Activated CD8-positive, alpha-beta memory T cell treated with anti-CD3 and anti-CD28 coated beads for 36 hours (primary cell): ENCODE data around the gene ATF6. TPM values are rescaled to one million over a fixed set of nuclear protein-coding genes. Genes with fewer than 3 reads are reported as not detected.

ENCODE experiments used
- CTCF ChIA-PET: fragments of 350-600 bp; sonication (Branson Sonifier 250); formaldehyde crosslinking; loops from one replicate; lab custom pipeline; 2021; ENCODE audit warnings: antibody characterized with exemption; lab: Charles Lee
- POLR2A ChIA-PET: fragments of 350-600 bp; sonication (Branson Sonifier 250); formaldehyde crosslinking; loops from one replicate; lab custom pipeline; 2021; ENCODE audit warnings: antibody characterized with exemption; lab: Charles Lee
- total RNA-seq, 2 experiments: library from RNA; stranded (reverse); gene quantifications; one replicate each; pipeline ENCODE4 v1.2.3, GENCODE V29; 2021

ATF6 gene
- total RNA-seq, 2 experiments from 2014 or later: 20.3 to 23.5 TPM

DNA sequence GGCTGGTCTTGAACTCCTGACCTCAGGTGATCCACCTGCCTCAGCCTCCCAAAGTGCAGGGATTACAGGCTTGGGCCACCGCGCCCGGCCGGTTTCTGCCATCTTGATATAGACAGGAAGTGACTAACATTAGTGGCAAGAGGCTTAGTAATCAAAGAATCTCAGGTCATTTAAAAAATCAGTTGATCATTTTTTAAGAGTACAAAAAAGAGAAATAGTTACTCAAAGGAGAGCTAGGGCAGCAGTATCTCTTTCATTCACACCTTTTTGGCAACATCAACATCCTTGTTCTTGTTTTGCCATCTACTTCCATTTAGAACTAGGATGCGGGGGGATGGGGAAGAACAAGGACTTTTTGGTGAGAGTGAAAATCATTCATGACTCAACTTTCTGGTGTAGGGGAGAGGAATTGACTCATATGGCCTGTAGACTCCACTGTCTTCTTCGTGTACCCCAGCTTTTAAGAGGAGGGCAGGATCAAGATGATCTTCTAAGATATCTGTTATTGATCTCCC is 36.0 kb upstream of the ATF6 start:
- POLR2A ChIA-PET: no interaction called here
- CTCF ChIA-PET: interaction anchor here (1.0 to 3.2 kb wide), 3 partner anchors 9 to 11 kb away, joined by 3 to 13 read pairs (median 9); no protein-coding TSS in a partner anchor

DNA sequence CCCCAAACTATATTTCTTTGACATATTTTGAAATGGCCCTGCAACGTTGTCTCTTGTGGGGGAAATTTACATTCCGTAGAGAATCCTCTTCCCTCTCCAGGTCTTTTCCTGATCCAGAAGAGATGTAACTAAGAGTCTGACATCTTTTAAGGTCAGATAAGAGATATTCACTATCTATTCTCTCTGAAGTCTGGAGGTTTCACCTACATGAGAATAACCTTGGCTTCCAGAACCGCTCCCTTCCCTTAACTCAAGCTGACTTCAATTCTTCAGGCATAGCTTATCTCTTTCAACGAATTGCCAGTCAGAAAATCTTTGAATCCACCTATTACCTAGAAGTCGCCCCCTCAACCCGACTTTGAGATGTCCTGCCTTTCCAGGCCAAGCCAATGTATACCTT is 34.9 kb upstream of the ATF6 start:
- POLR2A ChIA-PET: no interaction called here
- CTCF ChIA-PET: no interaction called here

DNA sequence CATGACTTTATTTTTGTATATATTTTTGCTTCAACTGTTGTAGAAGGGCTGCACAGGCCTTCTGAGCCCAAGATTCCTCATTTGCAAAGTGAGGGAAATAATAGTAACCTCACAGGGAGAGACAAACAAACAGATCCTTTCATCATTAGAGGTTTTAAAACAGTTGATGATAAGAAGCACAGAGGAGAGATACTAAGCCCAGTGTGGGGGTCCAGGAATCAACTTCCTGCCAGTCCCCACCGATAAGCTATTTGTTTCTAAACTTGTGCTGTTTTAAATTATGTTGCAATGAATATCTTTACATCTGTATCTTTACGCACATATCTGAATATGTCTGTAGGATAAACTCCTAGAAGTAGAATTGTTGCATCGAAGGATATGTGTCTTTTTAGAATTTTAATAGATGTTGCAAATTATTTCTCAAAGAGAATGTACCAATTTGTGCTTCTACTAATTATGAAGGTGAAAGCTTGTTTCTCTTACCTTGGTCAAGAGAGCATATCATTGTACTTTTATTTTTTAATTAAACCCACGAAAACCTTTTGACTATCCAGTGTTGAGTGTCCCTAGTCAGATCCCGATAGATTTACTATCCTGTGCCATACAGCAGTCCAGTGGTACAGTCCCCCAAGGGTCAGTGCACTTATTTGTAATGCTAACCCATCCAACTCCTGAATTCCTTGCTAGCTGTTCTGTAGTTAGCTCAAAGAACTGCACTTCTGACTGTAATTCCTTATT is 34.0 kb upstream of the ATF6 start:
- POLR2A ChIA-PET: no interaction called here
- CTCF ChIA-PET: interaction anchor here (1.1 kb wide), 1 partner anchor 10 kb away, joined by 3 read pairs; no protein-coding TSS in a partner anchor

DNA sequence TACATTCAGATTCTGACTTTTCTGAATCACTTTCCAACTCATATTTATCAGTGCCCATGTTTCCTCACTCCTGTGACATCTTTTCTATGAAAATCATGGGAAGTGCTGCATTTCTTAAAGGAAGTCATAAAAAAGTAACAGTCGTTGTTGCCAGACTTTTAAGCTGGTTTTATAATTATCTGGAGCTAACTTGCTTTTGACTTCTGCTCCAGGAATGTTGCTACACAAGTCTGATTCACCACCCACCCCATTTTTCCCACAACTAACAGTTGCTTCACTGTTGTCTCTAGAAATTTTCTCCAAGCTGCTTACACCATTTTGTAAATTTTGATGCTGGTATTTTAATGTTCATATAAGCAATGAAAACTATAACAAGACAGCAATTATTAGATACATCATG is 32.6 kb upstream of the ATF6 start:
- POLR2A ChIA-PET: no interaction called here
- CTCF ChIA-PET: interaction anchor here (1.1 kb wide), 1 partner anchor 8 kb away, joined by 3 read pairs; no protein-coding TSS in a partner anchor

DNA sequence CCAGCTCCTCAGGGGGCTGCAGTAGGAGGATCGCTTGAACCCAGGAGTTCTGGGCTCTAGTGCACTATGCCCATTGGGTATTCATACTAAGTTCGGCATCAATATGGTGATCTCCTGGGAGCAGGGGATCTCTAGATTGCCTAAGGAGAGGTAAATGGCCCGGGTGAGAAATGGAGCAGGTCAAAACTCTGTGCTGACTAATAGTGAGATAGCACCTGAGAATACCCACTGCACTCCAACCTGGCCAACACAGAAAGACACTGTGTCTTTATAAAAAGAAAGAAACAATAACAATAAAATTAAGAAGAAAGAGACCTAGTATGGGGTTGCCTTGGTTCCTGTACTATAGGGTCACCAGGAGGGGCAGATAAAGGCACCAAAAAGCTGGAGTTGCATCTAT is 30.3 kb upstream of the ATF6 start:
- ChIA-PET POLR2A (no interaction called here), CTCF (interaction anchor here (1.4 kb wide), 1 partner anchor 10 kb away, joined by 5 read pairs; no protein-coding TSS in a partner anchor)

DNA sequence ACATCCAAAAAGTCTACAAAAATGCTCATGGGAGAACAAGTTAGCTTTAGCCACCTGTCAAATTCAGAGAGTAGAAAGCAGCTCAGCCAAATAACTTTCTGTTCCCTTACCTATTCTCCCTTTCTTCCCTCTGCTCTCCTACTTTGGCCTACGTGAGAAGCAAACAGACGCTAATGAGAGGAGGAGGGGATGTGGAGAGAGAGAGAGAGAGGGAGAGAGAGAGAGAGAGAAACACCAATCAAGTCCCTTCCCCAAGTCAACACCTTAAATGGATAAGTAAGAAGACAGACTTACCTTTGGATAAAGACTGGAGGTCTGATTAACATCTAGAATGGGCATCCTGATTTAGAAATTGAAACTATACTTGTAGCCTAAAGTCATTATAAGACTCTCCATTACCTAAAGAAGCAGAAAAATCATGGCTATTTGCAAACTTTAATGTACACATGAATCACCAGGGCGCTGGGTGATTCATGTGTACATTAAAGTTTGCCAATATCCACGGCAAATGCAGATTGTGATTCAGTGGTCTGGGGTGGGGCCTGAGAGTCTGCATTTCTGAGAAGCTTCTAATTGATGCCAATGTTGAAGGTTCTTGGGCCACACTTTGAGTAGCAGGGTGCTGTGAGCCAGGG is 29.7 kb upstream of the ATF6 start:
- CTCF ChIA-PET: interaction anchor here (1.4 kb wide), 1 partner anchor 11 kb away, joined by 5 read pairs; no protein-coding TSS in a partner anchor
- POLR2A ChIA-PET: no interaction called here

DNA sequence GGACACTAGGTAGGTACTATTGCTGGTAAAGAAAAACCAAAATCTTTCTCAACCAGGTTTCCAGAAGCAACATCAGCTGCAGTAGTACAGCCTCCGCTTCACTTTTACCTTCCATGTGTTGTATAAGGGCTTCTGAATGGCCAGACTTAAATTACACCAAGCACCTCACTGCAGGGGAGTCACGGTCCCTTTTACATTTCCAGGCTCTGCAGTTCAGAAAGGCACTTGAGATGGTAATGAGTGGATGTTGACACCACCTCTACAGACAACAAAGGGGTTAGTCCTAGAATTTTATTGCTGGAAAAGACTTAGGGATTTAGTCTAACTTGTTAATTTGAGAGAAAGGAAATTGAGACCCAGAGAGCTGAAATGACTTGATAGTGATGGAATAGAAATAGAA is 28.5 kb upstream of the ATF6 start:
- ChIA-PET POLR2A (interaction anchor here (0.7 to 1.1 kb wide), 2 partner anchors 10 kb away, joined by 3 to 4 read pairs; no protein-coding TSS in a partner anchor), CTCF (interaction anchor here (0.7 to 2.3 kb wide), 7 partner anchors 12 to 820 kb away, joined by 3 to 8 read pairs (median 5); no protein-coding TSS in a partner anchor)

DNA sequence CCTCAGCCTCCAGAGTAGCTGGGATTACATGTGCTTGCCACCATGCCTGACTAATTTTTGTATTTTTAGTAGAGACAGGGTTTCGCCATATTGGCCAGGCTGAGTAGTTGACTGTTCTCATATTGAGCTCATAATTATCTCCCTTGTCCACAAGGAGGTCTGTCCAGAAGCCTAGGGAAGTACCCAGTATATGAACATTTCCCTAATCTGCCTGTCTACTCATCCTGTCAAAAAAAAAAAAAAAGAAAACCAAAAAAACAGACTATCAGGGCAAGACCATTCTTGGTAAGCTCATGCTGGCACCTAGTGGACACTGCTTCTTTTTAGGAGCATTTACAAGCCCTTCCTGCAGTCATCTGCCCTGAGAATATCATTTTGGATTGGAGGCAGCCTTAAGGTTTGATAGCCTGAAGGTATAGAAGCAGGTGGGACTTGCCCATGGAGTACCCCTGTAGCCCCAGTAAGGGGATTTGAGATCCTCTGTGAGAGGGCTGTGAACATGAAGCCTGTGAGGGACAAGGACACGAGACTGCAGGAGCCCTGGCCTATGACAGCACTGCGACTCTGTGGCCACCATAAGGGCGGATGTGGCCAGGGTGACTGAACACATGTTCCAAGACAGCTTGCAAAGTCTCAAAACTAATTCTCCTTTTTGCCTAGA is 27.4 kb upstream of the ATF6 start:
- CTCF ChIA-PET: interaction anchor here (0.7 to 2.3 kb wide), 8 partner anchors 9 to 335 kb away, joined by 3 to 13 read pairs (median 4); partner anchors contain the start of gene FCRLA
- POLR2A ChIA-PET: no interaction called here

DNA sequence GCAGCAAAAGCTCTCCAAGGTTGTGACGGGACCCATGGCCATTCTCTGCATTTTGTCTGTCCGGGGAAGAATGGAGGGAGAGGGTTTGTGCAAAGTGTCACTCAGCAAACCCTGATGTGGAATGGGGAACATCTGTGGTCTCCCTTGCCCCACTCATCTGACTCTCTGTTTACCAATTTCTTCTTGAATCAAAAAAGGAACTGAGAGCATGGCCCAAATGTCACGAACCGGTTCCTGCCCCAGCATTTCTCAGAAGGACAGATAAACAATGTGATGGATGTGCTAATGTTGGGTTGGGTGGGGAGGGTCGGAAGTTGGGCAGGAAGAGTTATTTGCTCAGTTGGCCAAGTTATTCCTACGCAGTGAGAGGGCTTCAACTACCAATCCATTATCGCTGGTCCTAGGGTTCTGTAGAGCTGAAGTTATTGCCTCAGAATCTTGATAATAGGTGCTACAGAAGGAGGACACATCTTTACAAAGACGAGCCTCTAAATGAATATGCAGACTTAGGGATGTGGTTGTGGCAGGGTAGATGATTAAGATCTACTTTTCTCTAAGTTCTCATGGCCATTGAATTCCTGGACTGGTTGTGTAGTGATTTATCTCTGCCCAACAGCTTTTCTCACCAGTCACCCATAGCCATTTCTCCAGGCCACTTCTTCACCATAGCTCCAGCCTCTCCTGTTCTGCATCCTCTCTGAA is 26.1 kb upstream of the ATF6 start:
- CTCF ChIA-PET: interaction anchor here (0.8 to 2.3 kb wide), 6 partner anchors 11 to 253 kb away, joined by 3 to 13 read pairs (median 5); partner anchors contain the start of gene FCRLA
- POLR2A ChIA-PET: interaction anchor here (1.1 kb wide), 1 partner anchor 13 kb away, joined by 3 read pairs; no protein-coding TSS in a partner anchor

DNA sequence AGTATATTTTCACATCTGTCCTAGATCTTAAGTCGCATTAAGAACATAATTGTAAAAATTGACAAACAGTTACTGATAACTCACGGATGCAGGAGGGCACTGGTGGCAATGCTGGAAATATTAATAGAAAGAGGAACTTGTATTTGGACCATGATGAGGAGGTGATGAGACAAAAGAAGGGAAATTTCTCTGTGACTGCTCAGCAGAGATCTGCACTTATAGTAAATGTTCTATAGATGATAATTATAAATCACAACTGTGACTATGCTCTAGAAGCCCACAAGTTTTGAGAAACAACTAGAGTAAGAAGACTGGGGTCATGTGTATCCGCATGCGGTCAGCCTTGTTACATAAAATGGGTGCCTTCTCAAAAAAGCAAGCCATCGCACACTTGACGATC is 25.2 kb upstream of the ATF6 start:
- ChIA-PET POLR2A (no interaction called here), CTCF (interaction anchor here (0.7 to 1.4 kb wide), 11 partner anchors 9 to 258 kb away, joined by 3 to 9 read pairs (median 3); partner anchors contain the start of gene DUSP12)

DNA sequence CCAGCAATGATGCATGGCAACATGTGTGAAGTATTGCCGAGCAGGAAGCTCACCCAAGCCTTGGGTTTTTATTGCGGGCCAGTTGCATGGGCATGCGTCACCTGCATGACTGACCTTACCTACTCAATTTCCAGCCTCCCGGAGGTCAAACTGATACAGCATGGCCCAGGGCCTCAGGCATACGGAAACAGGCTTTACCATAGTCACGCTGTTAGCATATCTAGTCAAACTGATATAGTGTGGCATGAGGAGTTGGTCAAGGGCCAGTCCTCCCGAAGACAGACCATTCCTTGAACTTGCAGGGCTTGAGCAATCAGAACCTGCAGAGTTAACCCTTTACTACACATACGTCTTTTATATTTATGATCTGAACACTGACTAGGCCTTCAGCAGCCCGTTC is 22.9 kb upstream of the ATF6 start:
- POLR2A ChIA-PET: no interaction called here

DNA sequence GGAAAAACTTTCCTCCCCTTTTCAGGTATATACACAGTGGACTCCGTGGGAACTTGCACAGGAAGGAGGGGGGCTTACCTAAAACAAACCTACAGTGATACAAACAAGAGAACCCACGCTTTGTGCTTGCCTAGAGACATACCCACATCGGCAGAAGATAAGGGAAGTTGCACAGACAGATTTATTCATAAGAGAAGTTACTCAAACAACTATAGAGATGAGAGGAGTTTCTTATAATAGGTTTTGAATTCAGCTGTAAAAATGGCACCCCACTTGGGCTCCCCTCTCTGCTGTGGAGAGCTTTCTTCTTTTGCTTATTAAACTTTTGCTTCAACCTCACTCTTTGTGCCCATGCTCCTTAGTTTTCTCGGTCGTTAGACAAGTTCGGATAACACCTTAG is 18.3 kb upstream of the ATF6 start:
- POLR2A ChIA-PET: interaction anchor here (0.6 kb wide), 1 partner anchor 10 kb away, joined by 4 read pairs; no protein-coding TSS in a partner anchor
- CTCF ChIA-PET: interaction anchor here (1.6 kb wide), 1 partner anchor 17 kb away, joined by 3 read pairs; no protein-coding TSS in a partner anchor

More for the DNA sequence above, 22.9 kb upstream of the ATF6 start:
- CTCF ChIA-PET: interaction anchor here (1.0 to 2.4 kb wide), 2 partner anchors 211 to 256 kb away, joined by 3 to 6 read pairs; no protein-coding TSS in a partner anchor

DNA sequence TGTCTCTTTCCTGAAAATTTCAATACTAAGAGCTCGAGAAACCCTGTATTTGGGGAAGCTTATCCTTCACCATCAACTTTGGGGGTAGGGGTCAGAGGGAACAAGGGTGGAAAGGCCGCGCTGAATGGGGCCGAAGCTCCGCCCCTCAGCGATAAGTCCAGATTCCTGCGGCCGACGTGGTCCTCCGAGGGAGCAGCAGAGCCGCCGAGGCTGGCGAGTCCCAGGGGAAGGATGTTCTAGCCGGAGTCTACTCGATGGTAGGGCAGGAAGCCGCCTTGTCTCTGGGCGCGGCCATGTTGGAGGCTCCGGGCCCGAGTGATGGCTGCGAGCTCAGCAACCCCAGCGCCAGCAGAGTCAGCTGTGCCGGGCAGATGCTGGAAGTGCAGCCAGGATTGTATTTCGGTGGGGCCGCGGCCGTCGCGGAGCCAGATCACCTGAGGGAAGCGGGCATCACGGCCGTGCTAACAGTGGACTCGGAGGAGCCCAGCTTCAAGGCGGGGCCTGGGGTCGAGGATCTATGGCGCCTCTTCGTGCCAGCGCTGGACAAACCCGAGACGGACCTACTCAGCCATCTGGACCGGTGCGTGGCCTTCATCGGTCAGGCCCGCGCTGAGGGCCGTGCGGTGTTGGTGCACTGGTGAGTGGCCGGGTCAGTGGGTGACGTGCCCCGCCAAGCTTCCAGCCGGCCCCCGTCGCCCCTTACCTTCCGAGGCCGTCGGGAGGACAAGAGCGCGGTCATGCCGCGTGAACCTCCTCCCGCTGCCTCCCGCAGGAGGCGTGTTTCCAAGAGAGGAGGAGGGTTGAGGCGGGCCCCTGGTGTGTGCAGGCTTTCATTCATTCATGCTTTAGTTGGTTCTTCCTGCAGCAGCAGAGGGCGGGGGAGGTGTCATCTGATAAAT is 16.4 kb upstream of the ATF6 start, which contains the start of gene DUSP12:
TSS of gene DUSP12 (plus strand) at position 278 of the 899 bp plus-strand sequence. CDS start at position 294, 16 bp downstream.
- POLR2A ChIA-PET: interaction anchor here (1.2 to 1.3 kb wide), 2 partner anchors 17 to 23 kb away, joined by 3 to 7 read pairs; partner anchors contain the start of gene ATF6
- CTCF ChIA-PET: interaction anchor here (1.2 to 1.6 kb wide), 4 partner anchors 8 to 254 kb away, joined by 3 to 8 read pairs (median 3); no protein-coding TSS in a partner anchor

DNA sequence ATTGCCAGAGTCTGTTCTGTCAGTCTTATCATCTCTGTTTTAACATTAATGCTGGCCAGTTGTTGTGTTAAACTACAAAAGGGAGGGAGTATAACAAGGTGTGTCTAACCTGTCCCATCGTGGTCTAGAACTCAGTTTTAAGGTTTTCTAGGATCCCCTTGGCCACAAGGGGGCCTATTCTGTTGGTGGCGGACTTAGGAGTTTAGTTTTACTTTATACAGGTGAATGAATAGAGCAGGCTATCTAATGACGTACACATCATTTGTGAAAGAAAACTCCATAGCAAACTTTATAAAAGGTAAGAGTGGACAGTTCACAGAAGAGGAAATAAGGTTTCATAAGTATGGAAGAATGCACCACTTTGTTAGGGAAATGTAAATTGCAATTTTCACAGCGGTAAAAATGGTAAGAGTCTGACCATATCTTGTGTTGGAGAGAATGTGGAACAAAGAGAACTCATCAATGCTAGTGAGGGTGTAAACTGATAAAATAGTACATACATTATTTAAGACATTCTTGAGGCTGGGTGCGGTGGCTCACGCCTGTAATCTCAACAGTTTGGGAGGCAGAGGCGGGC is 2.5 kb upstream of the ATF6 start:
- ChIA-PET CTCF (interaction anchor here (2.0 kb wide), 1 partner anchor 10 kb away, joined by 6 read pairs; no protein-coding TSS in a partner anchor), POLR2A (no interaction called here)

DNA sequence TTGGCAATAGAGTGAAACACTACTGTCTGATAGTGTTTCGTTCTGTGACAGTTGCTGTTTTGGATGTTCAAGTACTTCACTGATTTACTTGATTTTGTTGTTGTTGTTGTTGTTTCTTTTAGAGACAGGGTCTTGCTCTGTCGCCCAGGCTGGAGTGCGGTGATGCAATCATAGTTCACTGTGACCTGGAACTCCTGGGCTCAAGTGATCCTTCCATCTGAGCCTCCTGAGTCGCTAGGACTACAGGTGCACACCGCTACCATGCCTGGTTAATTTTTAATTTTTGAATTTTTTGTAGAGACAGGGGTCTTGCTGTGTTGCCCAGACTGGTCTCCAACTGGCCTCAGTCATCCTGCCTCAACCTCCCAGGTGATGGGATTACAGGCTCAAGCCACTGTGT is 2.3 kb downstream of the ATF6 start:
- CTCF ChIA-PET: no interaction called here
- POLR2A ChIA-PET: no interaction called here

DNA sequence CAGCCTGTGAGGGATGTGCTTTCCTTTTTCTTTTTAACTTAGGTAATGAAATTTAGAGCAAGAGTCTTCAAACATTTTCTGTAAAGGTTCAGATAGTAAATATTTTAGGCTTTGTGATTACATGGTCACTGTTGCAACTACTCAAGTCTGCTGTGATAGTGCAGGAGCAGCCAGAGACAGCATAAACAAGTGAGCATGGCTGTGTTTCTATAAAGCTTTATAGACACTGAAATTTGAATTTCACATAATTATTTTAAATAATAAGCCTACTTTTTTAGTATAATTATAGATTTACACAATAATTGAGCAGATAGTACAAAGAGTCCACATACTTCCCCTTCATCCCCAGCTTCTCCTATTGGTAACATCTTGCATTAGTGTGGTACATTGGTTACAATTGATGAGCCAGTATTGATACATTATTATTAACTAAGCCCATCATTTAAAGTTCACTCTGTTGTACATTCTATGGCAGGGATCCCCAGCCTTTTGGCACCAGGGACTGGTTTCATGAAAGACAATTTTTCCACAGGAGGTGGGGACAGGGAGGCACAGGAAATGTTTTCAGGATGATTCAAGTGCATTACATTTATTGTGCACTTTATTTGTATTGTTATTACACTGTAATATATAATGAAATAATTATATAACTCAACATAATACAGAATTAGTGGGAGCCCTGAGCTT is 3.0 kb downstream of the ATF6 start:
- CTCF ChIA-PET: no interaction called here
- POLR2A ChIA-PET: no interaction called here
